HG03565 (cell line): ENCODE measurements around the gene GPER1.
"Not testable (repeated sequence)": the region's sequence is repeated elsewhere in the genome, so short reads cannot be mapped to it uniquely, and the experiment has no call there.

Experiments
- ATAC-seq: cut with Tn5 transposase; IDR thresholded peaks from one replicate; pipeline ENCODE4 v1.9.1; 2021; ENCODE audit warnings: mild to moderate bottlenecking, moderate library complexity; ENCODE audit not compliant: unreplicated experiment

Gene GPER1

DNA sequence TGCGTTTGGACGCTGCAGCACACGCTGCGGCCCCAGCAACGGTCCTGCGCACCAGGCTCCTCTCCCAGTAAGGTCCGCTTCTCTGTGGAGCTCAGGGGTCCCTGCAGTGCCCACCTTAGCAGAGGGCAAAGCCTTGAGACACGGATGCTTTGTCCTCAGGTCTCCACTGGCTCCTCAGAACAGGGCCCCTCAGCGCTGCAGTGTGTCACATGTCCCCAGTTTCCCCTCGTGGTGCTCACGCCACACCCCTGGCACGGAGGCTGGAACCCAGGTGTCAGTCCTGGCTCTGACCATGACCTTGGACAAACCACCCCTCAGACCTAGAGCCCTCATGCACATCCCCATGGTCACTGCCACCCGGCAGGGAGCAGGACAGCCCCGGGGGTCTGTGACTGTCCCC is 19.9 kb upstream of the GPER1 start:
- no peak for ATAC-seq

DNA sequence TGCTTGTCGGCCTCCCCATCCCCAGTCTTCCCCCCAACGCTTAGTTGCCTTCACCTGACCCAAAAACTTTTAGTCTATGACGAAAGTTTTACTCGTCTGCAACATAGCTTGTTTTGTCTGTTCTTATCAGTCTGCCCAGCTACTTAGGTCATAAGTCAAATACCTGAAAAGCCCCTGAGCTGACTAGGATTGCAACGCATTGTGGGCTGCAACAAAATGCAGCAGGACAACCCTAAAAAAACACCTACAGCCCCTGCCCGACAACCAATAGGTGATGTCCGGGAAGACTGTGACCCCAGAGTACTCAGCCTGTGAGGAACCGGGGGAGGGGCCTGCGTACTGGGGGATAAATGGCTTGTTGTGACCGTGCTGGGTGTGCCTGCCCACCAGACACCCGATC is 19.3 kb upstream of the GPER1 start:
- no peak for ATAC-seq

DNA sequence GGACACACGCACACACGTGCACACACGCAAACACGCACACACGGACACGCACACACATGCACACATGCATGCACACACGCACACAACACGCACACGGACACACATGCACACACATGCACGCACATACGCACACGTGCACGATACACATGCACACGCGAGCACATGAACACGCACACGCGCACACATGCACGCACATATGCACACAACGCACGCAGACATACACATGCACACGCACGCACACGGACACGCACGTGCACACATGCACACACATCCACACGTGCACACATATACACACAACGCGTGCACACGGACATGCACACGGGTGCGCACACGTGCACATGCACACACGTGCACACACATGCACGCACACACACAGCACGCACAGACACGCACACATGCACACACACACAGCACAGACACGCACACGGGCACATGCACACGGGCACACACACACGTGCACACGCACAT is 17.3 kb upstream of the GPER1 start:
- no peak for ATAC-seq

DNA sequence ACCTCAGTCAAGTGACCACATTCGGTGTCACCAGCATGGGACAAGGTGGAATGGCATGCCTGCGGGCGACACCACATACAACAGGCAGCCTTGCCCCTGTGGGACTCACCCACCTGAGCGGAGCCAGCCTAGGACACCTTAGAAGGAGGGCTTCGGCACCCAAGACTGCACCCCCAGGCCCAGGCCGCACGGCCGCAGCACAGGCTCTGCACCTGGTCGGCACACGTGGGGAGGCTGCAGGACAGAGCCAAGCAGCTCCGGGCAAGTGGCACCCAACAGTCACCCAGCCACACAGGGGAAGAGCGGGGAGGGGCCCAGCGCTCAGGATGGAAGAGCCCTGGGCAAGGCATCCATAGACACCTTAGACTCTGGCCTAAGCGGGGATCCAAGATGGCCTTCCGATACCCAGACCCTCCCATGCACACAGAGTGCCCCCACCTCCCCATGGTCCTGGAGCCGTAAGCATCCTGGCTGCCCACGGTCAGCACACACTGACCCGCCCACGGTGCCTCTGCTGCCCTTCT is 16.1 kb upstream of the GPER1 start:
- ATAC-seq, result no peak

DNA sequence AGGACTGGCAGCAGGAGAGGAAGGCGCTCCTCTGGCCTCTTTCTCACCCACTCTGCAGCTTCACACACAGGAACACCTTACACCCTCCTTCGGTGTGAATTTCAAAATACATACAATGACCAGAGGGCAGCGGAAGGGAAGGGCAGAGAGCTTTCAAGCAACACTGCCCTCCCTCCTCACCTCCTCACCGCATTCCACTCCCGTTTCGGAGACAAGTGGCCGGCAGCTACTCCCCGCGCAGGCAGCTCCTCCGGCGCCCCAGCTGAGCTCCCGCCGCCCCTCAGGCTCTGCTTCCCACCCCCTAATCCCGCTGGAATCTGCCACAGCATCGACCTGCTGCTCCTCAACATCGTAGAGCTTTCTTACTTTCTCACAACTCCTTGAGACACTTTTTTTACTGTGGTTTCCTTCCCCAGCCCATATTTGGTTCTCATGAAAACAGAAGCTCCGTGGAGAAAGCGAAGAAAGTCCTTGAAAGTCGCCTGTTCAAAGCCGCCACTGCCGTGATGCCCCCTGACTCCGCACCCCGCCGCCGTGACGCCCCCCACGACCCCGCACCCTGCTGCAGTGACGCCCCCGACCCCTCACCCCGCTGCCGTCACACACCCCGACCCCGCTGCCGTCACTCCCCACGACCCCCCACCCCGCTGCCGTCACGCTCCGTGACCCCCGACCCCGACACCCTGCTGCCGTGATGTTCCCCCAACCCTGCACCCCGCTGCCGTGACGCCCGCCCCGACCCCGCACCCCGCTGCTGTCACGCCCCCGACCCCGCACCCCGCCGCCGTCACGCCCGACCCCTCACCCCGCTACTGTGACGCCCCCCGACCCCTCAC is 14.6 kb upstream of the GPER1 start:
- ATAC-seq, result no peak

DNA sequence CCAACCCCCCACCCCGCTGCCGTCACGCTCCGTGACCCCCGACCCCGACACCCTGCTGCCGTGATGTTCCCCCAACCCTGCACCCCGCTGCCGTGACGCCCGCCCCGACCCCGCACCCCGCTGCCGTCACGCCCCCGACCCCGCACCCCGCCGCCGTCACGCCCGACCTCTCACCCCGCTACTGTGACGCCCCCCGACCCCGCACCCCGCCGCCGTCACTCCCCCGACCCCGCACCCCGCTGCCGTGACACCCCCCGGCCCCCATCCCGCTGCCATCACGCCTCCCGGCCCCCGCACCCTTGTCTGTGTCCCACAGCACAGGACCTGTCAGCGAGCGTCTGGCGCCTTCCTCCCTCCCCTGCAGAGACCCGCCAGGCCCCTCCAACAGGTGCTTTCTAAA is 13.9 kb upstream of the GPER1 start:
- ATAC-seq, result not testable (repeated sequence)

DNA sequence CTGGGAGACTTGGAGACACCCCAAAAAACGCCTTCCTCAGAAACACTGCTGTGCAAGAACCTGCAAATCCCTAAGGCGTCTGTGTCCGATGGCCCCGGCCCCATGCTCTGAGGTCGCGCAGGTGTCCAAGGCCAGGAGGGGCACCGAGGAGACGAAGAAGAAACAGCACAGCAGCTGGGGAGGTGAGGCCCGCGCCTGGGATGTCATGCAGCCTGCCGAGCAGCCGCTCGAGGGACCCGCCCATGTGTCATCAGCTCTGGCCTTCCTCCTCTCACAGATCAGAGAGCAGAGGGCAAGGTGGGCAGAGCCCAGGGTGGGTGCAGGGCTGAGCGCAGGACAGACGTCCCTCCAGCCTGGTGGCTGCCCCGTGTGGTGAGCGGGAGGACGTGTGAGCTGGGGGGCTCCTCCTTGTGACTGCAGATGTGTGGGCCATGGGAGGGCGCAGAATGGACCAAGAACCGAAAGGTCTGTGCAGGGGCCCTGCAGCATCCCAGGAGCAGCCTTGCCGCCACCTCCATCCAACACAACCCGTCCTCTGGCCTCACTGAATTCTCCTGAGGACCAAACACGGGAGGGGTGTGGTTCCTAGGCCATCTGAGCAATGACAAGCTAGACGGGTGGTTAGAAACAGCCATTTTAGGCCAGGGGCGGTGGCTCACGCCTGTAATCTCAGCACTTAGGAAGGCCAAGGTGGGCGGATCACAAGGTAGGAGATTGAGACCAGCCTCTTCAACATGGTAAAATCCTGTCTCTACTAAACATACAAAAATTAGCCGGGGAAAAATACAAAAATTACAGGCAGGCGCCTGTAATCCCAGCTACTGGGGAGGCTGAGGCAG is 13.1 kb upstream of the GPER1 start:
- no peak for ATAC-seq

DNA sequence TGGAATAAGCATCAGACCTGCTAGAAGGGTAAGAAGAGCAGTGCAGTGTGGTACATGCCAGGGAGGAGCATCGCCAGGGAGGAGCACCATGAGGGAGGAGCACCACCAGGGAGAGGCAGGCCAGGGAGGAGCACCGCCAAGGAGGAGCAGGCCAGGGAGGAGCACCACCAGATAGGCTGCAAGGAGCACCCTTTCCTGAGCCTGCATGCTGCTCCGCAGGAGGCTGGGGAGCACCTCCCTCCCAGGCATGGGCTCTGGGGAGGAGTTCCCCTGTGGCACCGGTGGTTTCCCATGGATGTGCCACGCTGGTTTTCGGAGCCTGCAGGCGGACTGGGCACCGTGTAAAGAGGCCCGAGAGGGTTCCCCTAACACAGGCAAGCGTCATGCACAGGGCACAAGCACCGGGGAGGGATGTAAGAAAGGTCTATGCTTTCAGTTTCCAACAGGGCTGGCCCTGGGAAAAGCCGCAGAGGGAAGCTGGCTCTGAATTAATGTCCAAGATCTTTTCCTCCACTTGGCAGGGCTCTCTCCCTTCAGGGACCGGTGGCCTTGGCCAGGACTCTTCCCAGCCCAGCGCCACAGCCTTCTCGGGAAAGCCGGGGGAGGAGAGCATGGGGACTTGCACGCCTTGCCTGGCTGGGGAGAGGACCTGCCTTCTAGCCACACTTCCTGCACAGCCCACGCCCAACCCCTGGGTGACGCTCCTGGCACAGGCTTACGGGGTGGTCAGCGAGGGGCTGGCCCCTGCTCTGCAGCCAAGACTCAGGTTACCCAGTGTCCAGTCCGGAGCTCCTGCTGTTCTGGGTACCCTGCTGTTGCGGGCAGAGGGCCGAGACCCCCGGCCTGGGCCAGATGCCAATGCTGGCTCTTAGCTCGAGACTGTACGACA is 11.5 kb upstream of the GPER1 start:
- no peak for ATAC-seq

DNA sequence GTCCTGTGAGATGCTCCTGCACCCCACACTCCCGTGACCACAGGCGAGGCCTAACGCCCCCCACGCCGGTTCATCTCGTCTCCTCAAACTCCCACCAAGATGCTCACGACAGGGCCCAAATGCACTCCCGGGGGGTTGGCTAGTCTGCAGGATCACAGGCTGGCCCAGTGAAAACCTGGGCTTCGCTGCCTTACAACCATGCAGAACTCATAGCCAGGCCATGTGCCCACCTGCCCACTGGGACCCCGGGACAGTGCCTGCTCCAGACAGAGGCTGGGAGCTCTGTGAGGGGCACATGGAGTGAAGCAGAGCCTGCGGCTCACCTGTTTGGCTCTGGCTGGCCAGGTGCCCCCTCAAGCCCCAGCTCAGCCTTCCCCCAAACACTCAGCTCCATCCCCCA is 9.4 kb upstream of the GPER1 start:
- ATAC-seq, result no peak

DNA sequence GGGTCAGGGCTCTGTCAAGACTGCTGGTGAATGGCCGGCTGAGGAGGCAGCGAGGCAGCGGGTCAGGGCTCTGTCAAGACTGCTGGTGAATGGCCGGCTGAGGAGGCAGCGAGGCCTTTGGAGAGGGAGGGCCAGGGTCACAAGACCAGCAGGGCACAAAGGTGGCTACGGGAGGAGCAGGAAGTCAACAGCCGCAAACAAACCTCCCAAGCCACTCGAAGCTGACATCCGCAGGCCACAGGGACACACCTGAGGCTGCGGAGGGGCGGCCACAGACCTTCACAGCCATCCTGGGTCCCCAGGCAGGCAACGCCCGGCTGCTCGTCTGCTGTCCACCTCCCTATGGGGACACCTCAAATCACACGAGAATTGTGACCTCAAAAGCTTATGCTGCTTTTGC is 8.9 kb upstream of the GPER1 start:
- ATAC-seq, result no peak

DNA sequence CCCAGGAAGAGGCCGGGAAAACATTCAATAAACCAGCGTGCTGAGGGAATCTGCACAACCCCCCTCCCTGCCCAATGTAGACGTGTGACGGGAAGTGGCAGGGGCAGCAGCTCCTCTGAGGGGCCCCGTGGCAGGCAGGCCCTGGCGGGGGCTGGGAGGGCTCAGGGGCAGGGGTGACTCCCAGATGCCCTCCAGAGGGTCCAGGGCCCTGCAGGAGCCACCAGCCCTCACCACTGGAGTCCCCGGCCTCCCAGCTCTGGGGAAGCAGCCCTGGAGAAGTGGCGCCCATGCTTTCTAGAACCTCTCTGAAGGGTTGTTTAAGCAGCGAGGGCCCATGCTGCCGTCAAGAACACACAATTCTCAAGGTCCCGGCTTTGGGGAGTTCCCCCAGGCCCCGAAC is 8.4 kb upstream of the GPER1 start:
- ATAC-seq, result no peak

DNA sequence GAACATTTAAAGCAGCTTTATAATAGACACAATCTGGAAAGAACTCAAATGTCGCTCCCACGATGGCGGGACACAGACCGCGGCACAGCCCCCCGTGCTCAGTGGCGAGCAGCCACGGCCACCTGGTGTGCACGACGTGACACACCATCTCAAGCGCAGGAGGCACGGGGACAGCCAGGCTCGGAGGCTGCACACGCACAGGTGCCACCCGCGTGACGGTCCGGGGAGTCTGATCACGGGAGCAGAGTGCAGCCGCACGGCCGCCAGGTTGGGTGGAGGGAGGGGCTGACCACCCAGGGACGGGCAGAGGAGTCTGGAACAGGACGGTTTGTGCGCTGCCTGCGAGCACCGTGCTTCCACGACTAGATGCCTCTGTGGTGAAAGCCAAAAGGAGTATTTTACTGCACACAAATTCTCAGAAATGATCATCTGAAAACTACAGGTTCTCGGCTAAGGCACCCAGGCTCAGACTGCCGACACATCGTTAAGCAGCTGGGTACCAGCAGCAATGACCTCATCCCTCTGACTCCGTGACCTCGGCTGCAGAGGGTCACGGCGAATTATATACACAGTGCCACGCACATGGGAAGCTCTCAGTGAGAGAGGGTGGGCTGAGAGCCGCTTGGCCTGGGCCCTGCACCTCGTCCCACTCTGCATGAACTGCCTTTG is 7.5 kb upstream of the GPER1 start:
- no peak for ATAC-seq

DNA sequence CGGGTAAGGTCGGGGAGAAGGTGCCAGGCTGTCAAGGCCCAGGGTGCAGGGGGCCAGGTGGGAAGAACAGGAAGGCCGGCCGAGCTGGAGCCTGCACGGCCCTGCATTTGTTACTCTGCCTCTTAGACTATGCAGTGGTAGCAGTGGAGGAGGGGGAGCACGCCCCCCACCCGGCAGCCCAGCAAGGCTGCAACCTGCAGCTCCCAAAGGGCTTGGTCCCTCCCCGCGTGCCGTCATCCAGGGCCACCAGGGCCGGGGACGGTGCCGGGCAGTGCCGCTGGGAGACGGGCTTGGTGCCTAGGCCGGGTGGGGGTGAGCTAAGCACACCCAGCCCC is 7.0 kb upstream of the GPER1 start:
- ATAC-seq, result no peak

DNA sequence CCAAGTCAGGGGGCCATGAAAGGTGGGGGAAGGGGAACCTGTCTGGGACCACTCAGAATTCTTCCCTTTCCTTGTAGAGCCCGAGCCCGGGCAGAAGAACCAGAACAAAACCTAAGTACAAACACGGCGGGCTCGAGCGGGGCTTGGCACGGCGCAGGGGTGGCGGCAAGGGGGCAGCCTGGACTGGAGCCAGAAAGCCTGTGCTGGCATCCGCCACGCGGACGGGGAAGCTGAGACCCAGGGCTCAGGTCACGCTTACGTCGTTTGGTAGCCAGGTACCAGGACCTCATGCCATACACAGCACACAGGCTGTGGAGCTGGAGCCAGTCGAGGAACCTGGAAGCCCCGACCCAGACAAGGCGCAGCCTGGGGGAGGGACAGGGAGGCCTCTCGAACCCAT is 6.6 kb upstream of the GPER1 start:
- no peak for ATAC-seq

DNA sequence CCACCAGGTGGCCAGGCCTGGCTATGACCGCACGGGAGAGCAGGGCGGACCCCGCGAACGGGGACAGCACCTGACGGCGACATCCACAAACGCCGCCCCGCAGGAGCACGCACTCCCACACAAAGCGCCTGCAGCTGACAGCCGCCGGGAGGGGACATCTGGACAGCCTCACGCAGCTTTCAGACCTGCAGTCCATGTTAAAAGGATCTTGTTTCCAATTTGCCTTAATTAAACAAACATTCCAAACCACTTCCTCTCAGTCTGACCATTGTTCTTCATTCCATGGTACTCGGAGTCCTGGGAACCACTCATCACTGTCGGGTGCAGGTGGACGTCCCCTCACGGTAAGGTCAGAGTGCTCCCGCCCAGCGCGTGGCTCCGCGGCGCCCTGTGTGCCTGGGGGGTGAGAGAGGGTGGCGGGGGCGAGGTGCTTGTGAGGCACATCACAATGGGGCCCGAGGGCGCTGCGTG is 5.9 kb upstream of the GPER1 start:
- no peak for ATAC-seq

DNA sequence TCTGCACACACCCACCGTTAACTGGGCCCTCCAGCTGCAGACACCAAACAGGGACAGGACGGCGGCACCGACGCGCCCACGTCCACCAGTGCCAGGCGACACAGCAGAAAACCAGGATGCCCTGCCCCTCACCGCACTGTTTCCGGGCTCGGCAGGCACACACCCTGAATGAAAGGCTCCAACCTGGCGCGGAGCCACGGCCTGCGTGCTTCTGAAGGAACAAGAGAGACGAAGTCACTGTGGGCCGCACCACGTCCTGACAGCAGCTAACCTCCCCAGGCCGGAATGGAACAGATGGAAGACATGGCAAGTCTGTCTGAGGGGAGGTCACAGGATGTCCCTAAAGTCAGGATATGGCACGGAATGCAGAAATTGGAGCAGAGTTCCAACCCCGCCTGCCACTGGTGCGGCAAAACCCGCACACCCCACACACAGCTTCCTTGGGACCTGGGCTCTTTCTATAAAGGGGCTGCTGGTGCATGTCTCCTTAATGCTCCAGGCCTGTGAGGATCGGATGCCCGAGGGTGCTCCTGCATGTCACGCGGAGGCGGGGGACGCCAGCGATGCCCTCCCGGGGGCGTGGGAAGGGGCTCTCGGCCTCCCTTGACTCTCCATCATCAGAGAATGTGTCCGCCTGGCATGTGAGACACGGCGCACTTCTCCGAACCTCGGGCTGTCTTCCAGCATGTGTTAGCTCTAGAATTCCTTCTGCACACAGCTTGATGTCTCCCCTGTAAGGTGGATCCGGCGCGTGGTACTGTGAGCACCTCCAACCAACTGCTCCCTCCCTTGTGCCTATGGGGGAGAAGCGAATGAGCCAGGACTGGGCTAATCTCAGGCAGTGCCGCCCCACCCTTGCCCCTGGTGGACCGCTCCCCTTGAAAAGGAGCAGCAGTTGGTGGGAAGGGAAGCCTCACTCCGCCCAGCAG is 3.9 kb upstream of the GPER1 start:
- ATAC-seq, result no peak

DNA sequence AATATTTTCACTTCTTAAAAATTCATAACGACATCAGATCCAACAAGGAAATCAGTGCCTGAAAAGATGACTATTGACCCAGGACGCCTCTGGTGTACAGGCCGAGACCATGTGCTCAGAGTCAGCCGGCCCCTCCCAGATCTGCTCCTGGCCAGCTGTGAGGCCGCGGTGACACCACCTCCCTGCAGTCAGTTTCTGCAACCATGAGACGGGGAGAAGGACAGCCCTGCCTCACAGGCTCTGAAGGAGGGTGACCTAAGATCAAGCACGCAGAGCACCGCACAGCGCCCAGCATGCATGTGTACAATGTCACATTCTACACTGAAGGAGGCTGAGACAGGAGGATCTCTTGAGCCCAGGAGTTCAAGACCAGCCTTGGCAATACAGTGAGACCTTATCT is 2.6 kb upstream of the GPER1 start:
- no peak for ATAC-seq

DNA sequence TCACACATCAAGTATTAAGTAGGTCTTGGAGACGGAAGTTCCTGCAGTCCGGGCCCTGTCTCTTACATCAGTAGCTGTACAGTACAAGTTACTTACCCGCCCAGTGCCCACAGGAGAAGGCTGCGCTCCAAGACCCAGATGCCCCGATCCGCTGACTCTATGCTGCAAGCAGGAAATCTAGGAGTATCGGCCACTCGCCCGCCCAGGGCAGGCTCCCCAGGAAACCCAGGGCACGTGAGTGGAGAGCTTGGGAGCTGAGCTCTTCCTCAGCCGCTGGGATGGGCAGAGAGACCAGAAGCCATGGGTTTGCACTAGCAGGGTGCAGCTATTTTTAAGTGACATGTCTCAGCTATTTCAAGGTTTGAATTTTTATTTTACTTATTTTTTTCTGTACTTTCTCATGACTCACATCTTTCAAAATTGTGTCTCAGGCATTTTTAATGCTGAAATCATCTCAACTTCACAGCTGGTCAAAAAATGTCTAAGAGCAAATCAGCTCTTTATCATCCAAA is 1.9 kb upstream of the GPER1 start:
- no peak for ATAC-seq
